Left lung (tissue), 14 donors: ENCODE data around the gene CEP70. TPM values are rescaled to one million over a fixed set of nuclear protein-coding genes. Genes with fewer than 3 reads are reported as not detected.

Experiments used
- ATAC-seq: fragments of 200-7000 bp; cut with Tn5 transposase; one replicate; pipeline ENCODE4 v1.9.1; 2020; ENCODE audit warnings: moderate library complexity
- DNase-seq, 4 donors: peaks; one replicate each; pipeline ENCODE4 v3.0.0-alpha.2; 2013 to 2020
- H3K27ac ChIP-seq, 2 donors: fragments of 200-600 bp; sonication (generic) in 1 of 2; one replicate each; pipeline versions ENCODE4 v1.5.0 to v1.8.0; 2020 to 2021
- H3K27me3 ChIP-seq, 2 donors: fragments of 200-600 bp; sonication (generic) in 1 of 2; one replicate each; pipeline versions ENCODE4 v1.5.0 to v1.8.0; 2020 to 2021
- H3K36me3 ChIP-seq, 2 donors: fragments of 200-600 bp; sonication (generic) in 1 of 2; one replicate each; pipeline versions ENCODE4 v1.5.0 to v1.8.0; 2020 to 2021
- H3K4me1 ChIP-seq, 2 donors: fragments of 200-600 bp; one replicate each; pipeline ENCODE4 v1.8.0; 2021
- H3K4me3 ChIP-seq, 2 donors: fragments of 200-600 bp; sonication (generic) in 1 of 2; one replicate each; pipeline versions ENCODE4 v1.5.0 to v1.8.0; 2020 to 2021; ENCODE audit warnings: mild to moderate bottlenecking in 1 of 2
- H3K9me3 ChIP-seq, 2 donors: fragments of 200-600 bp; sonication (generic) in 1 of 2; one replicate each; pipeline versions ENCODE4 v1.5.0 to v1.8.0; 2020 to 2021
- CTCF ChIP-seq, 2 donors: fragments of 200-600 bp; sonication (generic) in 1 of 2; IDR thresholded peaks; one replicate each; pipeline versions ENCODE4 v1.5.0 to v1.8.0; 2021; ENCODE audit warnings: antibody characterized with exemption in 2 of 2
- intact Hi-C, 2 donors: fragments of 100-400 bp; cut with DNase I; formaldehyde crosslinking; loops; one replicate each; pipeline versions ENCODE4 v1.11.2 to v1.14.2; 2022
- long read RNA-seq, 12 donors: library from polyadenylated mRNA in 2 of 12; unstranded in 2 of 12; transcript quantifications; one replicate each; pipeline ENCODE4 v2.0.0 and lab custom pipeline, GENCODE V29; 2019 to 2026
- polyA plus RNA-seq, 6 donors: library from polyadenylated mRNA; unstranded; fragments of 120-200 nt; gene quantifications; one replicate each; pipeline ENCODE4 v1.2.1, GENCODE V29; 2013; ENCODE audit not compliant: insufficient read length in 6 of 6
- total RNA-seq, 2 donors: library from RNA; stranded (reverse); fragmentation: NEBNext Ultra II Directional; extraction: Animal tissue kit (Norgen Biotek cat#: 25700); gene quantifications; one replicate each; pipeline ENCODE4 v1.2.1, GENCODE V29; 2021
- donor health status: DM: no; HTN: yes; CAD: no.
- donor health status: DM: no; HTN: no; CAD: no.

Gene CEP70
- total RNA-seq (10 to 100 TPM; 31.2 to 65.4 TPM), polyA plus RNA-seq (10 to 100 TPM; 48.0 to 63.5 (median 55.4) TPM)
- long read RNA-seq, donor 1, partial matches to known transcripts: 0 of 3 reads
- long read RNA-seq, donor 1, other reads (novel, unspliced or antisense): 0 of 3 reads
- long read RNA-seq, donor 2, partial matches to known transcripts: 14 of 16 reads
- long read RNA-seq, donor 2, other reads (novel, unspliced or antisense): 0 of 16 reads
- long read RNA-seq, donor 3, partial matches to known transcripts: 0 of 3 reads
- long read RNA-seq, donor 3, other reads (novel, unspliced or antisense): 0 of 3 reads
- long read RNA-seq, donor 4, partial matches to known transcripts: 16 of 23 reads
- long read RNA-seq, donor 4, other reads (novel, unspliced or antisense): 6 of 23 reads
- long read RNA-seq, donor 5, partial matches to known transcripts: 0 of 1 reads
- long read RNA-seq, donor 5, other reads (novel, unspliced or antisense): 0 of 1 reads
- long read RNA-seq, donor 6, partial matches to known transcripts: 0 of 2 reads
- long read RNA-seq, donor 6, other reads (novel, unspliced or antisense): 0 of 2 reads
- long read RNA-seq, donor 7, partial matches to known transcripts: 9 of 11 reads
- long read RNA-seq, donor 7, other reads (novel, unspliced or antisense): 0 of 11 reads
- long read RNA-seq, donor 8, partial matches to known transcripts: 0 of 1 reads
- long read RNA-seq, donor 8, other reads (novel, unspliced or antisense): 0 of 1 reads
- long read RNA-seq, donor 9: 0 reads
- long read RNA-seq, donor 10, partial matches to known transcripts: 3 of 6 reads
- long read RNA-seq, donor 10, other reads (novel, unspliced or antisense): 0 of 6 reads
- long read RNA-seq, donor 11, partial matches to known transcripts: 0 of 7 reads
- long read RNA-seq, donor 11, other reads (novel, unspliced or antisense): 0 of 7 reads
- long read RNA-seq, donor 12: 0 reads

GRCh38 chr3:138594150-138594934, at the start of gene CEP70:
Gene CEP70 (minus strand): TSS chr3:138594260. CDS start chr3:138572927, 21,333 bp downstream.
- intact Hi-C loops: loop anchor here in 1 of 2 donors (2.0 kb wide), 1 partner anchor 322 kb away; no protein-coding TSS in a partner anchor
- peaks cover 0 to 24% of the 10 kb centered on the region in 2 donors for H3K4me1 ChIP-seq
- peak within 1 kb of the TSS; percentile 62 to 66 for H3K4me3 ChIP-seq
- no peaks in the 10 kb centered on the region for H3K36me3 ChIP-seq
- H3K27me3 ChIP-seq: peaks cover 0 to 14% of the 10 kb centered on the region in 2 donors
- H3K27ac ChIP-seq: peak within 1 kb of the TSS; percentile 78 to 88
- ATAC-seq (peak; percentile 96), DNase-seq (peak; percentile 93 to 98 (median 96))
- TF ChIP-seq CTCF (IDR thresholded peaks at IDR 0.05): peak; percentile 83 to 91
- H3K9me3 ChIP-seq: no peaks in the 10 kb centered on the region

- Histone ChIP-seq H3K27ac (no peak overlapping the region), H3K4me1 (no peaks in the 10 kb centered on the region), H3K9me3 (peaks cover 0 to 62% of the 10 kb centered on the region in 2 donors), H3K27me3 (no peaks in the 10 kb centered on the region), H3K4me3 (no peak overlapping the region), H3K36me3 (no peaks in the 10 kb centered on the region)
- ATAC-seq (no peak), DNase-seq (no peak)
- intact Hi-C loops: no loop called here
- no peak for TF ChIP-seq CTCF (IDR thresholded peaks at IDR 0.05)
These were observed 48.8 kb upstream of the CEP70 start for GRCh38 chr3:138642927-138643253.

- DNase-seq (no peak), ATAC-seq (no peak)
- intact Hi-C loops: no loop called here
- TF ChIP-seq CTCF (IDR thresholded peaks at IDR 0.05): no peak
- Histone ChIP-seq H3K9me3 (peaks cover 0 to 58% of the 10 kb centered on the region in 2 donors), H3K27me3 (no peaks in the 10 kb centered on the region), H3K36me3 (no peaks in the 10 kb centered on the region), H3K27ac (no peak overlapping the region), H3K4me3 (no peak overlapping the region), H3K4me1 (no peaks in the 10 kb centered on the region)
These were observed 48.3 kb upstream of the CEP70 start for GRCh38 chr3:138642226-138642926.

GRCh38 chr3:138640537-138640936, 46.5 kb upstream of the CEP70 start:
- no peak for DNase-seq
- Histone ChIP-seq H3K9me3 (peaks cover 0 to 40% of the 10 kb centered on the region in 2 donors), H3K36me3 (no peaks in the 10 kb centered on the region), H3K4me1 (no peaks in the 10 kb centered on the region), H3K27me3 (no peaks in the 10 kb centered on the region), H3K4me3 (no peak overlapping the region), H3K27ac (no peak overlapping the region)
- no peak for ATAC-seq
- no peak for TF ChIP-seq CTCF (IDR thresholded peaks at IDR 0.05)
- intact Hi-C loops: no loop called here
